HEK293T (cell line): ENCODE measurements around the gene FGF16.

Experiments
- BHLHE40 ChIP-seq: fragments of 450-650 bp; IDR thresholded peaks from 2 replicates; pipeline ENCODE4 v1.6.1; 2016; ENCODE audit warnings: mild to moderate bottlenecking, moderate library complexity, borderline replicate concordance
- FOXM1 ChIP-seq: fragments of 450-650 bp; IDR thresholded peaks from 2 replicates; pipeline ENCODE4 v1.6.1; 2017; ENCODE audit warnings: mild to moderate bottlenecking, borderline replicate concordance
- HDGF ChIP-seq: fragments of 450-650 bp; IDR thresholded peaks from 2 replicates; pipeline ENCODE4 v1.6.1; 2017; ENCODE audit warnings: antibody characterized with exemption, borderline replicate concordance
- L3MBTL2 ChIP-seq: fragments of 450-650 bp; conservative IDR thresholded peaks from 2 replicates; pipeline ENCODE4 v1.6.1; 2016; ENCODE audit warnings: mild to moderate bottlenecking
- NFRKB ChIP-seq: fragments of 450-650 bp; IDR thresholded peaks from 2 replicates; pipeline ENCODE4 v1.6.1; 2016; ENCODE audit warnings: mild to moderate bottlenecking, moderate library complexity
- SUZ12 ChIP-seq: fragments of 450-650 bp; IDR thresholded peaks from 2 replicates; pipeline ENCODE4 v1.6.1; 2016; ENCODE audit warnings: mild to moderate bottlenecking

GRCh38 chrX:77434962-77435361 lies 12.2 kb upstream of the FGF16 start:
- TF ChIP-seq L3MBTL2 (no peak), HDGF (no peak), FOXM1 (no peak), SUZ12 (no peak), BHLHE40 (no peak), NFRKB (no peak)
